A549 (cell line): ENCODE measurements around the gene TSPAN16. TPM values are rescaled to one million over a fixed set of nuclear protein-coding genes. Genes with fewer than 3 reads are reported as not detected.

Experiments
- ATAC-seq, 2 experiments: fragments of 200-7000 bp in 1 of 2; fragments of >200 bp in 1 of 2; cut with Nextera tagmentation in 1 of 2; cut with Tn5 transposase in 1 of 2; 3 replicates each; pipeline versions ENCODE4 v1.8.0 to v1.9.1; 2018 to 2020; ENCODE audit warnings: mild to moderate bottlenecking in 1 of 2, moderate library complexity in 1 of 2
- CTCF ChIA-PET: fragments of 300-600 bp; sonication (Branson Sonifier 250); formaldehyde crosslinking; extraction: SDS; loops from one replicate; lab custom pipeline; 2021; ENCODE audit warnings: antibody characterized with exemption, inconsistent platforms; lab: Yijun Ruan, JAX
- POLR2A ChIA-PET: fragments of 350-600 bp; formaldehyde crosslinking; extraction: SDS; loops from one replicate; lab custom pipeline; 2021; ENCODE audit warnings: antibody characterized with exemption, inconsistent platforms; lab: Yijun Ruan, JAX
- DNase-seq, 2 experiments: peaks; one replicate each; pipeline versions ENCODE4 v3.0.0 to v3.0.0-alpha.2; 2011 to 2016; ENCODE audit warnings: low read depth in 1 of 2, low spot score in 1 of 2
- FAIRE-seq: peaks from 2 replicates; lab custom pipeline; 2011; peaks lifted over from hg19 to GRCh38; lab: Jason Lieb, UNC
- H3K27ac ChIP-seq, 2 experiments: fragments of >200 bp; sonication (Bioruptor Twin); formaldehyde crosslinking; 3 replicates each; pipeline ENCODE4 v1.5.1; 2016 to 2017
- H3K4me1 ChIP-seq: fragments of >200 bp; sonication (Bioruptor Twin); formaldehyde crosslinking; 3 replicates; pipeline ENCODE4 v1.6.1; 2016
- H3K4me2 ChIP-seq: fragments of >200 bp; sonication (Bioruptor Twin); formaldehyde crosslinking; 3 replicates; pipeline ENCODE4 v1.6.1; 2016
- H3K4me3 ChIP-seq: fragments of >200 bp; sonication (Bioruptor Twin); formaldehyde crosslinking; 3 replicates; pipeline ENCODE4 v1.5.1; 2016
- H3K9me3 ChIP-seq: fragments of >200 bp; sonication (Bioruptor Twin); formaldehyde crosslinking; 3 replicates; pipeline ENCODE4 v1.6.1; 2016
- CHD2 ChIP-seq: fragments of 150-350 bp; IDR thresholded peaks from 2 replicates; pipeline ENCODE4 v1.6.1; 2014; ENCODE audit warnings: low read length; ENCODE audit not compliant: partially characterized antibody
- CTCF ChIP-seq: fragments of >200 bp; sonication (Bioruptor Twin); formaldehyde crosslinking; IDR thresholded peaks from 3 replicates; pipeline ENCODE4 v1.5.1; 2016
- EP300 ChIP-seq, 2 experiments: fragments of >200 bp; sonication (Bioruptor Twin); formaldehyde crosslinking; IDR thresholded peaks; 2 replicates in 1 of 2; 3 replicates in 1 of 2; pipeline ENCODE4 v1.6.1; 2016 to 2017
- ESRRA ChIP-seq: fragments of 150-350 bp; IDR thresholded peaks from 2 replicates; pipeline ENCODE4 v1.6.1; 2014; ENCODE audit warnings: mild to moderate bottlenecking, low read length, borderline replicate concordance
- FOSB ChIP-seq: fragments of 250-450 bp; sonication (Bioruptor Pico); IDR thresholded peaks from 2 replicates; pipeline ENCODE4 v1.5.0; 2020; ENCODE audit warnings: mild to moderate bottlenecking, moderate library complexity
- FOSL2 ChIP-seq, 2 experiments: fragments of 450-650 bp in 1 of 2; fragments of >200 bp in 1 of 2; sonication (Bioruptor Twin) in 1 of 2; formaldehyde crosslinking; IDR thresholded peaks; 2 replicates each; pipeline versions ENCODE4 v1.5.0 to v1.6.1; 2016 to 2020; ENCODE audit warnings: mild to moderate bottlenecking in 1 of 2, moderate library complexity in 1 of 2
- FOXS1 ChIP-seq: fragments of 250-450 bp; sonication (Bioruptor Pico); IDR thresholded peaks from 2 replicates; pipeline ENCODE4 v1.5.0; 2020; ENCODE audit warnings: mild to moderate bottlenecking, moderate library complexity
- GATA3 ChIP-seq: IDR thresholded peaks from 2 replicates; pipeline ENCODE4 v1.6.1; 2012; ENCODE audit warnings: borderline replicate concordance
- HDAC2 ChIP-seq: fragments of 200-600 bp; sonication (generic); IDR thresholded peaks from 2 replicates; pipeline ENCODE4 v1.6.1; 2016
- HEYL ChIP-seq: fragments of 250-450 bp; sonication (Bioruptor Pico); IDR thresholded peaks from 2 replicates; pipeline ENCODE4 v1.8.0; 2021; ENCODE audit warnings: mild to moderate bottlenecking, moderate library complexity
- JUNB ChIP-seq: fragments of >200 bp; sonication (Bioruptor Twin); formaldehyde crosslinking; IDR thresholded peaks from 2 replicates; pipeline ENCODE4 v1.6.1; 2016
- KDM5A ChIP-seq: fragments of 200-600 bp; sonication (generic); IDR thresholded peaks from 2 replicates; pipeline ENCODE4 v1.6.1; 2016; ENCODE audit warnings: antibody characterized with exemption, mild to moderate bottlenecking
- MAFK ChIP-seq: fragments of 450-650 bp; IDR thresholded peaks from 2 replicates; pipeline ENCODE4 v1.6.1; 2014; ENCODE audit not compliant: partially characterized antibody
- MYC ChIP-seq: IDR thresholded peaks from 2 replicates; pipeline ENCODE4 v1.6.1; 2012; ENCODE audit warnings: mild to moderate bottlenecking, inconsistent platforms, low read length, improper control_type of control experiment, borderline replicate concordance
- POLR2AphosphoS2 ChIP-seq: conservative IDR thresholded peaks from 2 replicates; pipeline ENCODE4 v1.6.1; 2012; ENCODE audit warnings: low read length, improper control_type of control experiment, inconsistent platforms
- RARB ChIP-seq: fragments of 250-450 bp; sonication (Bioruptor Pico); IDR thresholded peaks from 2 replicates; pipeline ENCODE4 v1.8.0; 2021; ENCODE audit warnings: mild to moderate bottlenecking, moderate library complexity
- REST ChIP-seq: fragments of 200-600 bp; sonication (generic); IDR thresholded peaks from 2 replicates; pipeline ENCODE4 v1.6.1; 2016; ENCODE audit warnings: antibody characterized with exemption, mild to moderate bottlenecking, moderate library complexity
- ZSCAN20 ChIP-seq: fragments of 250-450 bp; sonication (Bioruptor Pico); IDR thresholded peaks from 2 replicates; pipeline ENCODE4 v1.8.0; 2022; ENCODE audit warnings: mild to moderate bottlenecking, moderate library complexity
- WGBS: methylation state at CpG from one replicate; pipeline ENCODE4 v1.1.6; 2017; ENCODE audit errors: missing lambda C conversion rate; 5-methylcytosine and 5-hydroxymethylcytosine counted together
- polyA plus RNA-seq, 4 experiments: library from polyadenylated mRNA; depleted of rRNA in 3 of 4; stranded (reverse); fragments of >200 nt; fragmentation: RNase III in 1 of 4; extraction: RNeasy Plus Mini Kit Qiagen cat#74134 plus additional on column Dnase treatment in 1 of 4; gene quantifications; 2 replicates in 3 of 4; 3 replicates in 1 of 4; pipeline ENCODE4 v1.2.3, GENCODE V29; 2011 to 2017

TSPAN16 gene
- polyA plus RNA-seq, 2 of the 4 experiments (the other 2 are of a cell fraction) = not detected

GRCh38 chr19:11269408-11269807 is 26.6 kb upstream of the TSPAN16 start (continued):
- TF ChIP-seq KDM5A (no peak), CHD2 (no peak), ESRRA (no peak)

GRCh38 chr19:11273296-11273695 is 22.7 kb upstream of the TSPAN16 start:
- POLR2A ChIA-PET = no interaction called here
- no peak overlapping the region for H3K4me3 ChIP-seq
- no peak for FAIRE-seq
- no peaks in the 10 kb centered on the region for H3K4me1 ChIP-seq
- no peak overlapping the region for H3K27ac ChIP-seq
- no peak for DNase-seq
- TF ChIP-seq MYC (no peak), MAFK (no peak), CTCF (no peak), FOSL2 (IDR thresholded peaks at IDR 0.05) (no peak), FOSL2 (CRISPR knock-in tag; IDR thresholded peaks at IDR 0.05) (no peak), POLR2AphosphoS2 (no peak), HDAC2 (no peak), GATA3 (no peak), JUNB (no peak), FOXS1 (CRISPR knock-in tag) (no peak), REST (no peak), RARB (CRISPR knock-in tag) (no peak), HEYL (no peak), FOSB (CRISPR knock-in tag) (no peak), ZSCAN20 (CRISPR knock-in tag) (no peak)
- no peaks in the 10 kb centered on the region for H3K9me3 ChIP-seq
- WGBS = 57% methylated on average over 2 of the region's 2 CpGs
- H3K4me2 ChIP-seq = no peak overlapping the region
- ATAC-seq = no peak
- CTCF ChIA-PET = interaction anchor here (0.5 to 0.6 kb wide), 2 partner anchors 138 to 398 kb away, joined by 3 to 7 read pairs; no protein-coding TSS in a partner anchor

- TF ChIP-seq FOXS1 (CRISPR knock-in tag) = no peak
- no peak for TF ChIP-seq EP300 (IDR thresholded peaks at IDR 0.05)
- TF ChIP-seq, all 56 proteins: peak for 0
- FAIRE-seq = no peak
- DNase-seq = no peak
- 73% methylated on average over 5 of the region's 5 CpGs for WGBS
- no peaks in the 10 kb centered on the region for H3K9me3 ChIP-seq
- no peaks in the 10 kb centered on the region for H3K4me1 ChIP-seq
- POLR2A ChIA-PET = no interaction called here
- ATAC-seq = no peak
- CTCF ChIA-PET = interaction anchor here (1.1 kb wide), 1 partner anchor 30 kb away, joined by 5 read pairs; no protein-coding TSS in a partner anchor
- H3K4me2 ChIP-seq = no peak overlapping the region
- no peak overlapping the region for H3K4me3 ChIP-seq
- no peak overlapping the region for H3K27ac ChIP-seq
Measured at GRCh38 chr19:11273989-11274388, 22.0 kb upstream of the TSPAN16 start.
